Measurements from ENCODE around the gene MFSD12. TPM values are rescaled to one million over a fixed set of nuclear protein-coding genes. Genes with fewer than 3 reads are reported as not detected.

The MFSD12 gene
- total RNA-seq, 1 donor from 2014 or later = 46.3 TPM

GRCh38 chr19:3556423-3556977 is 886 bp downstream of the MFSD12 start:
- Histone ChIP-seq H3K27me3 (ENCODE audit: control insufficient read depth, insufficient read depth, low read length) (no peaks in the 10 kb centered on the region), H3K36me3 (ENCODE audit: control insufficient read depth, insufficient read depth, low read length) (peaks cover 1% of the 10 kb centered on the region), H3K4me3 (ENCODE audit: low read depth, low read length) (peak overlapping the region; percentile 91)
- DNase-seq (ENCODE audit: low read depth) (no peak), FAIRE-seq (no peak)
- no peak for TF ChIP-seq CTCF (IDR thresholded peaks at IDR 0.05; ENCODE audit: insufficient read depth, low read length, severe bottlenecking)

GRCh38 chr19:3555653-3556422 is 1.5 kb downstream of the MFSD12 start:
- peak overlapping the region; percentile 91 for H3K4me3 ChIP-seq (ENCODE audit: low read depth, low read length)
- H3K36me3 ChIP-seq (ENCODE audit: control insufficient read depth, insufficient read depth, low read length) = peaks cover 4% of the 10 kb centered on the region
- no peak for FAIRE-seq
- no peaks in the 10 kb centered on the region for H3K27me3 ChIP-seq (ENCODE audit: control insufficient read depth, insufficient read depth, low read length)
- DNase-seq (ENCODE audit: low read depth) = no peak
- no peak for TF ChIP-seq CTCF (IDR thresholded peaks at IDR 0.05; ENCODE audit: insufficient read depth, low read length, severe bottlenecking)

GRCh38 chr19:3554254-3555083 is 2.9 kb downstream of the MFSD12 start:
- Histone ChIP-seq H3K36me3 (ENCODE audit: control insufficient read depth, insufficient read depth, low read length) (peaks cover 7% of the 10 kb centered on the region), H3K4me3 (ENCODE audit: low read depth, low read length) (no peak overlapping the region), H3K27me3 (ENCODE audit: control insufficient read depth, insufficient read depth, low read length) (no peaks in the 10 kb centered on the region)
- TF ChIP-seq CTCF (IDR thresholded peaks at IDR 0.05; ENCODE audit: insufficient read depth, low read length, severe bottlenecking) = no peak
- peak; percentile 13 for FAIRE-seq
- DNase-seq (ENCODE audit: low read depth) = no peak

GRCh38 chr19:3551792-3552095 is 5.6 kb downstream of the MFSD12 start:
- Histone ChIP-seq H3K36me3 (ENCODE audit: control insufficient read depth, insufficient read depth, low read length) (peaks cover 18% of the 10 kb centered on the region), H3K4me3 (ENCODE audit: low read depth, low read length) (no peak overlapping the region), H3K27me3 (ENCODE audit: control insufficient read depth, insufficient read depth, low read length) (no peaks in the 10 kb centered on the region)
- FAIRE-seq (no peak), DNase-seq (ENCODE audit: low read depth) (no peak)
- TF ChIP-seq CTCF (IDR thresholded peaks at IDR 0.05; ENCODE audit: insufficient read depth, low read length, severe bottlenecking) = no peak

GRCh38 chr19:3550947-3551791 is 6.2 kb downstream of the MFSD12 start:
- peaks cover 18% of the 10 kb centered on the region for H3K36me3 ChIP-seq (ENCODE audit: control insufficient read depth, insufficient read depth, low read length)
- H3K4me3 ChIP-seq (ENCODE audit: low read depth, low read length) = no peak overlapping the region
- DNase-seq (ENCODE audit: low read depth) = no peak
- no peak for FAIRE-seq
- no peak for TF ChIP-seq CTCF (IDR thresholded peaks at IDR 0.05; ENCODE audit: insufficient read depth, low read length, severe bottlenecking)
- no peaks in the 10 kb centered on the region for H3K27me3 ChIP-seq (ENCODE audit: control insufficient read depth, insufficient read depth, low read length)
